Pancreas (tissue), 10 donors: Measurements from ENCODE around the gene APBA1. TPM values are rescaled to one million over a fixed set of nuclear protein-coding genes. Genes with fewer than 3 reads are reported as not detected.

Source experiments
- ATAC-seq, 4 donors: fragments of 200-7000 bp; cut with Tn5 transposase; one replicate each; pipeline versions ENCODE4 v1.8.0 to v1.9.1; 2020; ENCODE audit warnings: mild to moderate bottlenecking in 4 of 4, moderate library complexity in 4 of 4
- DNase-seq, 6 donors: peaks; one replicate each; pipeline ENCODE4 v3.0.0-alpha.2; 2020
- FAIRE-seq: peaks from 2 replicates; lab custom pipeline; 2012; peaks lifted over from hg19 to GRCh38; lab: Jason Lieb, UNC
- H3K27ac ChIP-seq, 4 donors: fragments of 200-600 bp; sonication (generic); 1 replicate in 3 of 4; 2 replicates in 1 of 4; pipeline versions ENCODE4 v1.5.0 to v1.8.0; 2020
- H3K27me3 ChIP-seq, 4 donors: fragments of 200-600 bp; one replicate each; pipeline ENCODE4 v1.8.0; 2021
- H3K36me3 ChIP-seq, 3 donors: fragments of 200-600 bp; sonication (generic) in 1 of 3; one replicate each; pipeline versions ENCODE4 v1.5.0 to v1.8.0; 2020 to 2021
- H3K4me1 ChIP-seq, 3 donors: fragments of 200-600 bp; one replicate each; pipeline ENCODE4 v1.8.0; 2021
- H3K4me3 ChIP-seq, 4 donors: fragments of 200-600 bp; sonication (generic) in 2 of 4; one replicate each; pipeline versions ENCODE4 v1.5.0 to v1.8.0; 2020 to 2021
- H3K9me3 ChIP-seq, 4 donors: fragments of 200-600 bp; one replicate each; pipeline ENCODE4 v1.8.0; 2021
- CTCF ChIP-seq, 4 donors: fragments of 200-600 bp; sonication (generic) in 3 of 4; IDR thresholded peaks; one replicate each; pipeline versions ENCODE4 v1.5.0 to v1.8.0; 2021; ENCODE audit warnings: antibody characterized with exemption in 4 of 4
- WGBS, 2 donors: extraction: QIAGEN DNeasy Blood & Tissue Kit; methylation state at CpG; one replicate each; pipeline ENCODE4 v1.1.7; 2013; 5-methylcytosine and 5-hydroxymethylcytosine counted together
- intact Hi-C, 3 donors: fragments of 100-400 bp; cut with DNase I; formaldehyde crosslinking; loops; one replicate each; pipeline versions ENCODE4 v1.11.1 to v1.14.2; 2022
- polyA plus RNA-seq, 2 donors: library from polyadenylated mRNA; stranded (reverse); fragments of 200-250 nt; gene quantifications; one replicate each; pipeline ENCODE4 v1.2.3, GENCODE V29; 2013
- total RNA-seq, 6 donors: library from RNA; stranded (reverse); fragmentation: NEBNext Ultra II Directional in 4 of 6; extraction: Animal tissue kit (Norgen Biotek cat#: 25700) in 4 of 6; gene quantifications; one replicate each; pipeline versions ENCODE4 v1.2.1 to v1.2.4, GENCODE V29; 2021 to 2023
- donor health status: healthy with polysubstance abuse.
- donor health status: DM: no; HTN: no; CAD: no; lungs with moderate emphysema.
- donor health status: DM: no; HTN: no; CAD: no.
- donor health status: control.
- donor health status: control.
- donor health status: Bipolar disorder and iron deficiency.
- donor health status: DM: yes; HTN: yes; CAD: no.
- donor health status: DM: no; HTN: no; CAD: no.
- donor health status: DM: no; HTN: no; CAD: no.
- donor health status: DM: yes; HTN: yes; CAD: no.

Gene APBA1
- total and polyA plus RNA-seq, 8 donors: 0.68 to 3.2 (median 2.2) TPM

DNA sequence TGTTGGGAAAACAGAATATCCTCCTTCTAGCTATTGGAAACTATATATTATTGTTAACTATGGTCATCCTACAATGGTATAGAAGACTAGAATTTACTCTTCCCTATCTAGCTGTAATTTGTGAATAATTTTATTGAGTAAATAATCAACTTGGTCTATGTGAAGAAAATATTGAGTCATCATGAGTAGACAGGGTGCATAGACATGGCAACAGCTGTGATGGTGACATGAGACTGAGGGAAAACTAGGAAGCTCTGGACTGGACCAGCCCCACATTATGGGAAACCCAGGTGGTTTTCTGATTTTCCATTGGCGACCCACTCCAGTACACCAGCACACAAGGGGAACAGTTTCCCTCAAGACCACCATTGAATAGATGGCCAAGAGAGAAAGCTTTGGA lies 95.0 kb downstream of the APBA1 start:
- Histone ChIP-seq H3K9me3 (no peaks in the 10 kb centered on the region), H3K27me3 (no peaks in the 10 kb centered on the region), H3K27ac (no peak overlapping the region), H3K4me3 (no peak overlapping the region), H3K4me1 (peaks cover 0 to 5% (median 0%) of the 10 kb centered on the region in 3 donors), H3K36me3 (no peaks in the 10 kb centered on the region)
- 98 to 100% methylated on average over 1 of the region's 1 CpG for WGBS, 2 donors
- TF ChIP-seq CTCF (IDR thresholded peaks at IDR 0.05): no peak
- ATAC-seq: no peak
- no peak for FAIRE-seq
- intact Hi-C loops: no loop called here
- no peak for DNase-seq

- no peaks in the 10 kb centered on the region for H3K27me3 ChIP-seq
- 91 to 93% methylated on average over 4 of the region's 4 CpGs for WGBS, 2 donors
- intact Hi-C loops: no loop called here
- no peak for DNase-seq
- H3K27ac ChIP-seq: no peak overlapping the region
- FAIRE-seq: no peak
- no peak for TF ChIP-seq CTCF (IDR thresholded peaks at IDR 0.05)
- no peaks in the 10 kb centered on the region for H3K36me3 ChIP-seq
- H3K9me3 ChIP-seq: no peaks in the 10 kb centered on the region
- H3K4me3 ChIP-seq: no peak overlapping the region
- H3K4me1 ChIP-seq: no peaks in the 10 kb centered on the region
- ATAC-seq: no peak
Measured at GRCh38 chr9:69574057-69574456, 98.1 kb downstream of the APBA1 start.

GRCh38 chr9:69573651-69574050 lies 98.5 kb downstream of the APBA1 start:
- Histone ChIP-seq H3K36me3 (no peaks in the 10 kb centered on the region), H3K9me3 (no peaks in the 10 kb centered on the region), H3K4me1 (no peaks in the 10 kb centered on the region), H3K27me3 (no peaks in the 10 kb centered on the region), H3K27ac (no peak overlapping the region), H3K4me3 (no peak overlapping the region)
- no peak for FAIRE-seq
- no peak for TF ChIP-seq CTCF (IDR thresholded peaks at IDR 0.05)
- WGBS, 2 donors: 87% methylated on average over 4 of the region's 4 CpGs
- no peak for DNase-seq
- ATAC-seq: no peak
- intact Hi-C loops: no loop called here

DNA sequence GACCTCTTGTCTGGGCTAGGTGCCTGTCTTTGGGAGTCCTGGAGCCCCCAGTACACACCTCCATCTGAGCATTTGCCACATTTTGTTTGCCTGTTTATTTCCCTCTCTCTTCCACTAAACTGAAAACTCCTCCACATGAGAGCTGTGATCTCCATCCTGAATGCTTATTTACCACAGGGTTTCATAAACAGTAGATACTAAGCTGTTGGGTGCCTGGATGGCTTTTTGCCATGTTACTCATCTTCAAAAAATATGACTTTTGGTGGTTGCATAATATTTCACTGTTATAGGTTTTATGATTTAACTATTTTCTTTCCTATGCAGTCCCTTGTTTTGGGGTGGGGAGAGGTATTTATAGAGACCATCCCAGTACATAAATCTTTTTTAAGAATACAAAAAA lies 99.6 kb downstream of the APBA1 start:
- H3K27me3 ChIP-seq: no peaks in the 10 kb centered on the region
- no peak for DNase-seq
- H3K4me1 ChIP-seq: no peaks in the 10 kb centered on the region
- no peak overlapping the region for H3K4me3 ChIP-seq
- H3K27ac ChIP-seq: no peak overlapping the region
- H3K9me3 ChIP-seq: no peaks in the 10 kb centered on the region
- no peaks in the 10 kb centered on the region for H3K36me3 ChIP-seq
- intact Hi-C loops: no loop called here
- no peak for FAIRE-seq
- TF ChIP-seq CTCF (IDR thresholded peaks at IDR 0.05): no peak
- no peak for ATAC-seq

GRCh38 chr9:69571032-69571431 lies 101.1 kb downstream of the APBA1 start:
- no peak overlapping the region for H3K27ac ChIP-seq
- WGBS, 2 donors: 86 to 87% methylated on average over 2 of the region's 2 CpGs
- no peaks in the 10 kb centered on the region for H3K4me1 ChIP-seq
- no peak overlapping the region for H3K4me3 ChIP-seq
- no peaks in the 10 kb centered on the region for H3K36me3 ChIP-seq
- TF ChIP-seq CTCF (IDR thresholded peaks at IDR 0.05): no peak
- no peak for ATAC-seq
- DNase-seq: no peak
- FAIRE-seq: no peak
- no peaks in the 10 kb centered on the region for H3K9me3 ChIP-seq
- intact Hi-C loops: no loop called here
- no peaks in the 10 kb centered on the region for H3K27me3 ChIP-seq
